GM18507 (cell line): Measurements from ENCODE around the gene INO80.
"Not testable (repeated sequence)": the region's sequence is repeated elsewhere in the genome, so short reads cannot be mapped to it uniquely, and the experiment has no call there.

Source experiments
- DNase-seq: peaks from one replicate; pipeline ENCODE4 v3.0.0; 2011; ENCODE audit warnings: low read depth; ENCODE audit not compliant: insufficient read length; ENCODE audit errors: extremely low spot score
- FAIRE-seq: peaks from 2 replicates; lab custom pipeline; 2011; peaks lifted over from hg19 to GRCh38; lab: Jason Lieb, UNC

The INO80 gene

GRCh38 chr15:41121951-41122350 lies 5.9 kb upstream of the INO80 start:
- FAIRE-seq, result no peak
- DNase-seq, result no peak

DNA sequence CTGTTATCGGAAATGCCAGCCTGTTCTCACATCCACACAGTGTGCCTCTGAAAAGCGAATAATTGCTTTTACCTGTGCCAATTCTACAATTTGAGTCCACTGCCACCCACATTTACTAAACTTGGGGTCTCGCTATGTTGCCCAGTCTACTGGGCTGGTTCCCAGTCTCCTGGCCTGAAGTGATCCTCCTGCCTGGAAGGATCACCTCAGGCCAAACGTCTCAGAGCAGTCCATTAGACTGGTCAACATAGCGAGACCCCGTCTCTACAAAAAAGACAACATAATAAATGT lies 827 bp upstream of the INO80 start:
- FAIRE-seq (no peak), DNase-seq (no peak)

DNA sequence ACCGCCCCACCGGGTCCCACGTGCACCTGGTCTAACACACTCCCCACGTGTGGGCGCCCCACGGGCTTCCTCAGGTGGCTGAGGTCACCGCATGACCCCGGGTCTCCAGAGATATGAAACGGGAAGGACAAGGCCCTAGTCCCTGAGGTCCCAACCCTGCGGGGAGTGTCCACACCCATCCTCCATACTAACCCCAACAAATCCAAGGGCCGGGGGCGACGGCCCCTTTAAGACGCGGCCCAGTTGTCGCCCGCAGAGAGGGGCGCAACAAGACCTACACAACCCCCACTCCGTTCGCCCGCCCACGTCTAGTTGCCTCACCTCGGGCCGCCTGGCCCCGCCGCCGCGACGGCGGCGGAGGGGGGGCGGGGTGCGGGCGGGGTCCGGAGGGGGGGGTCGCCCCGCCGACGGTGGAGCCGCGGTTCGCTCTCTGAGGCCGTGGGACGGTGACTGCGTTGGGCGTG lies 396 bp downstream of the INO80 start:
- FAIRE-seq, result no peak
- DNase-seq, result peak; percentile 42

DNA sequence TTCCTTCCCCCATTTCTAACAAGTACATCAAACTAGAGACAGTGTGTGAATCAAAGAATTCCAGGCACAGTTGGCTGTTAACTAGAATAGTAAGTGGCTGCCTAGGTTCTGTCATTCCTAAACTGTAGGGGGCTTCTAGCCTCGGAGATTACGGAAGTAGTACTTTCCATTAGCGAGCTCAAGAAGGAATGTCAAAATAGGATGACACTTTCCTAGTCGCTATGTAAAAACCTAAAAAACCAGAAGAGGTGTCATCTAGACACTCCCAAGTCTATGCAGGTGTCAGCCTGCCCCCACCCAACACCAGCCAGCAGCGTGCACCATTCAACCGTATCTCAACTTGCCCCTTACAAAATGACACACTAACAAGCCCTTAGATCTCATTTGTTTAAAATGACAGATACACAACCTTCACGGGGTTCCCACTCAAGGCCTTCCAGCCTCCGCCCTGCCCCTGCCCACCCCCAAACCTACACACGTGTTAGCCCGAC lies 874 bp downstream of the INO80 start:
- DNase-seq (no peak), FAIRE-seq (peak; percentile 56)

GRCh38 chr15:41106947-41107346 lies 9.1 kb downstream of the INO80 start:
- DNase-seq (no peak), FAIRE-seq (no peak)

DNA sequence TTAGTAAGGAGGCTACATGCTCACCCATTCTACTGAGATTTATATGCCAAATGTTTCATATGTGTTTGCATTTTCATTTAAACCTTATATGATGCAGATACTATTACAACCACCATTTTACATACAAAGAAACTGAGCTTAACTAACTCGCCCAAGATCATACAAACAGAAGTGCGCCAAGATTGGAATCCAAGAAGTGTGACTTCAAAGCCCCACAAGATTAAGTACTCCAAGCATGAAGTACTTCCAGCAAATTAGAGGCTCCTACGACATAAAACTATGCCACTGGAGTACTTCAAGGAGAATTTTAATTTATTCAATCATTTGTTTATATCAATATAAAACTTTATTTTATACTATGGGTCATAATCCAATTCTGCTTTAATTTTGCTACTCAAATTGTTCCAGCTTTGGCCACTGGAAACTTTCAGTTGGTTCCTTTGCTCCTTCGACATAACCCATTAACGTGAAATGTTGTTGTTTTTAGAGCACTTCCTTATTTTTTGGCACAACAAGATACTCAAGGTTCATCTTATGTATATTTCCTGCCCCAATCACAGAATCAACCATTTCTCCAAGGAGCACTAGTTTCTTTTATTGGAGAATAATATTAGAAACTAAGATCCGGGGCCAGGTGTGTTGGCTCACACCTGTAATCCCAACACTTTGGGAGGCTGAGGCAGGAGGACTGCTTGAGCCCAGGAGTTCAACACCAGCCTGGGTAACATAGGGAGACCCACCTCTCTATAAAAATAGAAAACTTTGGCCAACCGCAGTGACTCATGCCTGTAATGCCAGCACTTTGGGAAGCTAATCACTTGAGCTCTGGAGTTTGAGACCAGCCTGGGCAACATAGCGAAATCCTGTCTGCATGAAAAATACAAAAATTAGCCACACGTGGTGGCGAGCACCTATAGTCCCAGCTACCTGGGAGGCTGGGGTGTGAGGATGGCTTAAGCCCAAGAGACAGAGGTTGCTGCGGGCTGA lies 10.4 kb downstream of the INO80 start:
- DNase-seq, result no peak
- FAIRE-seq, result no peak

GRCh38 chr15:41104234-41104633 lies 11.8 kb downstream of the INO80 start:
- FAIRE-seq, result no peak
- no peak for DNase-seq

GRCh38 chr15:41102854-41103253 lies 13.2 kb downstream of the INO80 start:
- FAIRE-seq, result no peak
- no peak for DNase-seq

DNA sequence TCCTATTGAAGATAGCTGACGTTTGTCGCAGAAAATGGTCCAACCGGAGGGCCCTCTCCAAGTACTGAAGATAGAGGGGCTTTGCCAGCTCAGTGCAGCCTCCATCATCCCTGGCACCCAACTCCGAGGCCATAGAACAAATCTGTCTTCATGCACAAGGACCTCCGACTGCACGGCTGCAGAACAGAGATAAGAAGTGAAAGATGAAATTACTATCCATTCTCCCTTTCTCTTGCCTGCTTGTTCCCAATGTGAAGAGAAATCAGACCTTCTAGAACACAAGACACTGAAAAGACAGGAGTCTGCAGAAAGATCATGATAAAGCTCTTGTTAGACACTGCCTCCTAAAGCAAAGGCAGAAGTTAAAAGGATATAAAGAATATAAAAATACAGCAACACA lies 19.9 kb downstream of the INO80 start:
- FAIRE-seq (no peak), DNase-seq (no peak)

GRCh38 chr15:41085029-41085428 lies 31.1 kb downstream of the INO80 start:
- no peak for DNase-seq
- FAIRE-seq, result no peak

GRCh38 chr15:41080144-41080543 lies 35.9 kb downstream of the INO80 start:
- FAIRE-seq, result no peak
- DNase-seq, result no peak

DNA sequence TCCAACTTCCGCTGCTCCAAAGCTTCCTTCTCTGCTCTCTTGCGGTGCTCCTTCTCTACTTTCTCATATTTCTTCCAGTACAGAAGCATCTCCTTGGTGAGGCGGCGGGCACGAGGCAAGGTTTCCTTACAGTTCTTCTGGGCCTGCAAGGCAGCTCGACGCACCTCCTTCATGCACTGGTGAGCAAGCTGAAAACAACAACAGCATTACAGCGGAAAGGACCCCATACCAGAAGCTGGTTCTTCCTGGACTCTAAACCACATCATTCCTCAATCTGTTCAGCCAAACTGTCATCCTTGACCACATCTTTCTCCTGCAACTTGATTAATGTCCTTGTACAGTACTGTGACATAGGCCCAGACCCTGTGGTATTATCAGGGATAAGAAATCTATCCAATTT lies 36.4 kb downstream of the INO80 start:
- FAIRE-seq (no peak), DNase-seq (no peak)

DNA sequence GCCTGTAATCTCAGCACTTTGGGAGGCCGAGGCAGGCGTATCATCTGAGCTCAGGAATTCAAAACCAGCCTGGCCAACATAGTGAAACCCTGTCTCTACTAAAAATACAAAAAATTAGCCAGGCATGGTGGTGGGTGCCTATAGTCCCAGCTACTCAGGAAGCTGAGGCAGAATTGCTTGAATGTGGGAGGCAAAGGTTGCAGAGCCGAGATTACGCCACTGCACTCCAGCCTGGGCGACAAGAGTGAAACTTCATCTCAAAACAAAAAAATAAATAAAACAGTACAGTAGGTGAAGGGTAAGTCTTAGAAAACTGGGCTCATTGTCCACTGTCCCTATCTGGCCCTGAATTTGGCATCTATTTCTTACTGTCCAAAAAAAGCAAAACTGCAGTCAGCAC lies 37.2 kb downstream of the INO80 start:
- not testable (repeated sequence) for DNase-seq, FAIRE-seq

- DNase-seq (no peak), FAIRE-seq (no peak)
Observed at GRCh38 chr15:41078125-41078524, 38.0 kb downstream of the INO80 start.

DNA sequence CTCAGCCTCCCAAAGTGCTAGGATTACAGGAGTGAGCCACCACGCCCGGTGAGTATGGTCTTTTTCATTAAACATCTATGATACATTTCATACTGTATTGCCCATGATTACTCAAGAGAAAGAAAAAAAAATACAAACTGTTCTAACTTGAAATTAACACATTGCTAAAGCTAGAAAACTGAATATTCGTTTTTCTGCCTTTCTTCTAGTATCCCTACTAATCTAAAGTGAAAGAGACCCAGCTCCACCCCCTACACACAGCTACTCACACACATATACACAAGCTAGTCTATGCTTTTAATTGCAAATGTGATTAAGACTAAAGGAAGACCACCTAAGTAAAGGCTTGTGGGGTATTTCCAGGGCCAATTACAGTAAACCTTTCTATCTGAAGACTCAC lies 43.1 kb downstream of the INO80 start:
- no peak for FAIRE-seq
- no peak for DNase-seq

DNA sequence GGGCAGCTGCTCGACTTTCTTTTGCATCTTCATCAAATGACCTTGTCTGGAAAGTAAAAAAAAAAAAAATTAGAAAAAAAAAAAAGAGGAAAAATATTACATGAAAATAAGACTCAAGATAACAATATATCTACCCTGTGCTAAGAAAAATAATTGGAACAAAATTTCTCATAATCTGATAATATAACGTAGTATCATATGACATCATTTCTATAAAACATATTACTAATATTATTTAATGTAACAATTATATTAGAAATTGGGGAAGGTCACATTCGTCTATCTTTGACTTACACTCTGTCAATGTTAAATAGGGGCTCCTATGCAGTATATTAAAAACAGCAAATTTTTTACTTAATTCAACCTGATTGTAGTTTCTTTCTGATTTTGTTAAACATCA lies 44.1 kb downstream of the INO80 start:
- no peak for FAIRE-seq
- DNase-seq, result no peak

DNA sequence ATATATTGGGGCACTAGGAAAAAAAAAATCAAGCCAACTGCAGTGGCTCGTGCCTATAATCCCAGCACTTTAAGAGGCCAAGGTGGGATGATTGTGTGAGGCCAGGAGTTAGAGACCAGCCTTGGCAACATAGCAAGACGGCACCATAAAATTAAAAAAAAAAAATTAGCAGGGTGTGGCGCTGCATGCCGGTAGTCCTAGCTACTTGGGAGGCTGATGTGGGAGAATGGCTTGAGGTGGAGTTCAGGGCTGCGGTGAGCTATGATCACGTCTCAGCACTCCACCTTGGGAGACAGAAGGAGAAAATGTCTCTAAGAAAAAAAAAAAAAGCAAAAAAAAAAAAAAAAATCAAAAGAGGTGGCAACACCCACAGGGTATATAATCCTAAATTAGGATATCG lies 49.6 kb downstream of the INO80 start:
- FAIRE-seq (no peak), DNase-seq (no peak)

- FAIRE-seq (no peak), DNase-seq (no peak)
Observed at GRCh38 chr15:41061667-41062066, 54.4 kb downstream of the INO80 start.

GRCh38 chr15:41060505-41060904 lies 55.6 kb downstream of the INO80 start:
- FAIRE-seq (no peak), DNase-seq (no peak)

DNA sequence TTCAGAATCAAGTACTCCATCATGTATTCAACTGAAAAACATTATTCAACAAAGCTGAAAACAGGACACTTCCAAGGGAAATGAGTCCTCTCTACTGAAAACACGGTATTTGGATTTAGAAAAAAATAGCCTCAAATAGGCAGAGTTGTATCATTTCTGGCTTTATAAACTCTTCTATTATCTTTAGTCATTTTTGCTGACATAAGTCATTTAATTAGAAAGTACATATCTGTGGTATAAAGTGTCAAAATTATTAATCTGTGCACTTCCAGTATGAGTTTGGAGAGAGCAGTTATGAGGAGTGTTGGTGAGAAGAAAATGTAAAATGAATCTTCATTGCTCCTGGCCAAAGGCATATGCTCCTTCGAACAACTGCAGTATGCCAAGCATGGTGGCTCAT lies 59.3 kb downstream of the INO80 start:
- no peak for FAIRE-seq
- DNase-seq, result no peak

GRCh38 chr15:41055706-41056105 lies 60.4 kb downstream of the INO80 start:
- DNase-seq, result no peak
- no peak for FAIRE-seq
